IPS-11a (cell line): ENCODE measurements around the gene SPATA31A3.
"Not testable (repeated sequence)": the region's sequence is repeated elsewhere in the genome, so short reads cannot be mapped to it uniquely, and the experiment has no call there.

Experiments
- H3K4me3 ChIP-seq: one replicate; pipeline ENCODE4 v1.5.1; 2013; ENCODE audit warnings: low read depth, low read length, control low read depth

The SPATA31A3 gene

DNA sequence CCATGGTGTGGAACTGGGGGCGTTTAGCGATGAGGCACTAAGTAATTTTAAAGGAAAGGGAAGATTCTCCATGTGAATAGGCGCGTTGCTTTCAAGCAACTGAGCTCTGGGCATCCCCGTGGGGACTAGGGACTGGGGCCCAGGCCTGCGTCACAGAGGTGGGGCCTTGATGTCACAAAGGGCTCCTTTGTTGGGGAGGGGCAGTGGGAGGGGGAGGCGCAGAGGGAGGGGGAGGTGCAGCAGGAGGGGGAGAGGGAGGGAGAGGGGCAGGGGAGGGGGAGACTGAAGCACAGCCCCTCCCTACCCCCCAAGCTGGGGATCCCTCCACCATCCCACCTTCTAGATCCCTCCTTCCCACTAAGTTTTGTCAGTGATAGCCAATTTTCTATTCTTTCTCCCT is at the start of gene SPATA31A3:
TSS of gene SPATA31A3 (minus strand) at position 101 of the 400 bp plus-strand sequence. CDS start at position 72, 29 bp downstream.
- not testable (repeated sequence) for H3K4me3 ChIP-seq

DNA sequence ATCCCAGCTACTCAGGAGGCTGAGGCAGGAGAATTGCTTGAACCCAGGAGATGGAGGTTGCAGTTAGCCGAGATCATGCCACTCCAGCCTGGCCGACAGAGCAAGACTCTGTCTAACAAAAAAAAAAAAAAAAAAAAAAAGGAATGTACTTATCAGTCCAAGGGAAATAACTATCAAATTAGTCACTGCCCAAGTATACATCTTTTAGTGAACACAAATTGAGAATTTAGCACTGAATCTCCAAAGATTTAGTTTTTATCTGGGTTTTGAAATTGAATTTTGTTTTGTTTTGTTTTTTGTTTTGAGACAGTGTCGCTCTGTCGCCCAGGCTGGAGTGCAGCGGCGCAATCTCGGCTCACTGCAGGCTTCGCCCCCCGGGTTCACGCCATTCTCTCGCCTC is 39.8 kb downstream of the SPATA31A3 start:
- H3K4me3 ChIP-seq = not testable (repeated sequence)

DNA sequence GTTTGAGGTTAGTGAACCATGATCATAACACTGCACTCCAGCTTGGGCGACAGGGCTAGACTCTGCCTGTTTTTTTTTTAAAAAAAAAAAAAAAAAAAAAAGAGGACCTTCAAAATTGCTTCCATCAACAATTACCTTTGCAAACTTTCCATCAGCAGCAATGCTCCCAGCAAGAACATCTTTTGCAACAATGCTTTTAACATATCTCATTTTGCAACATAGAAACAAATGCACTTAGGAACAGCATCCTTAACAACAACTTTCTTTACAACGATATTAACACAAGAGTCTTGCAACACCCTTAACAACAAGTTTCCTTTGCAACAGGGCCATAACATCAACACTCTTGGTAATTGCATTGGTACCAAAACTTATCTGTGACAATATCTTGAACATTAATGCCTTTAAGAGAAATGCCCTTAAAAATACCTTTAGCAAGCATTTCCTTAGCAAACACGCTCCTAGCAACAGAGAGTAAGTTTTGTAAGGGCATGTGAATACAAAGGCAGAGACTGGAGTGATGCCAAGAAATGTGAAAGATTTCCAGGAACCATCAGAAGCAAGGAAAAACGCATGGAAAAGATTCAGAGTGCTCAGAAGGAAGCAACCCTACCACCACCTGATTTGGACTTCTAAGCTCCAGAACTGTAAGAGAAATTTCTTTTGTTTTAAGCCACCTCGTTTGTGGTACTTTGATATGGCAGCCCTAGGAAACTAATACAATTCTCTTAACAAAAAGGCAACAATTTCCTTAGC is 49.8 kb downstream of the SPATA31A3 start:
- H3K4me3 ChIP-seq = not testable (repeated sequence)

DNA sequence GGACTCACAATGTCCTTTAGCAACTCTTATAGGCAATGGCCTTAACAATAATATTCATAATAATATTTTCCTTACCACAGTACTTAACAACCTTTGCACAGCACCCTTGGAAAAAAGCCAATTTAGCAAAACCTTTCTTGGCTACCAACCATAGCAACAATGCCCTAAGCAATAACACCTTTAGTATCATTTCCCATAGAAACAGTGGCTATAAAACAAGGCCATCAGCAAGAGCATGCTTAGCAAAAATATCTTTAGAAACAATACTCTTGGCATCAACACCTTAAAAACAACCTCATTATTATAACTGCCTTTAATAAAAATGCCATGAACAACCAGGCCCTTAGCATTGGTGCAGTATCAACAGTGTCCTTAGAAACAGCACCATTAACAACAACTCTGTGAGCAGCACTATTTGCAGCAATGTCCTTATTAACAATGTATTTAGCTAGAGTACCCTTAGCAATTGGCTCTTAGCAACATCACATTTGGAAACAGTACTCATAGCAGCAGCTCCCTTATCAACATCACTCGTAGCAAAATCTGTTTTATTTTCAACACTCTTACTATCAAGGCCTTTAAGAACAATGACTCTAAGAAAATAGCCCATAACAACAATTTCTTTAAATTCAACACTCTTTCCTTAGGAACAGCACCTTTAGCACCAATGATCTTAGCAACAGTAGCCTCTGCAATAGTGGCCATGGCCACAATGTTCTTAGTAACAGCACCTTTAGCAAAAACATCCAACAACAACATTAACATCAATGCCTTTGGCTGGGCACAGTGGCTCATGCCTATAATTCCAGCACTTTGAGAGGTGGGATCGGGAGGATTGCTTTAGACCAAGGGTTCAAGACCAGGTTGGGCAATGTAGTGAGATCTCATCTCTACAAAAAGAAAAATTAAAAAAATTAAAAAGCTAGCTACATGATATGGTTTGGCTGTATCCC is 52.2 kb downstream of the SPATA31A3 start:
- not testable (repeated sequence) for H3K4me3 ChIP-seq

DNA sequence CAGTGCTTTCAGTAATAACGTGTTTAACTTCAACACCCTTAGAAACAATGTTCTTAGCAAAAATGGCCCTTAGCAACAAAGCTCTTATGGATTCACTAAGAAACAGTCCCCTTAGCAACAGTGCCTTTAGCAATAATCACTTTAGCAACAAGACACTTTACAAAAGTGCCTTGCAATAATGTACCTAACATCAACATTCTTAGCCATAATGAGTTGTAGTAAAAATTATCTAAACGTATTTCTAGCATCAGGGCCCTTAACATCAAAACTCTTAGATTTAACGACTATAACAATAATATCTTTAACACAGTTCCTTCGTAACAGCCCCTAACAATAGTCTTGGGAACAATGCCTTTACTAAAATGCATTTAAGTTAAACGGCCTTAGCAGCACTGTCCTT is 54.0 kb downstream of the SPATA31A3 start:
- not testable (repeated sequence) for H3K4me3 ChIP-seq

DNA sequence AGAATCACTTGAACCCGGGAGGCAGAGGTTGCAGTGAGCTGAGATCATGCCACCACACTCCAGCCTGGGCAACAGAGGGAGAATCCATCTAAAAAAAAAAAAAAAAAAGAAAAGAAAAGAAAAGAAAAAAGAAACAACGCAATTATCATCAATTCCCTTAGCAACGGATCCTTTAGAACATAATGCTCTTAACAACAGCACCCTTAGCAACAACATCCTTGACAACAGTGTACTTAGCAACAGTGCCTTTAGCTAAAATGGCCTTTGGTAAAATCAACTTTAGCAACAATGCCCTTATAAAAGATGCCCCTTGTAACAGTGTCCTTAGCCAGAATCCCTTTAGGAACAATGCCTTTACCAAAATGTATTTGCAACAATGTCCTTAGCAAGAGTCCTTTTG is 54.7 kb downstream of the SPATA31A3 start:
- H3K4me3 ChIP-seq = not testable (repeated sequence)
